Esophagus muscularis mucosa (tissue), 4 donors: Measurements from ENCODE around the gene IGFBP2. TPM values are rescaled to one million over a fixed set of nuclear protein-coding genes. Genes with fewer than 3 reads are reported as not detected.

Source experiments
- DNase-seq: peaks from one replicate; pipeline ENCODE4 v3.0.0-alpha.2; 2017; ENCODE audit errors: extremely low spot score
- H3K27ac ChIP-seq, 4 donors: fragments of 200-600 bp; sonication (generic); replicated peaks in 1 of 4; 1 replicate in 3 of 4; 2 replicates in 1 of 4; pipeline ENCODE4 v1.5.1; 2016 to 2019; ENCODE audit warnings: mild to moderate bottlenecking in 1 of 4
- H3K27me3 ChIP-seq, 4 donors: fragments of 200-600 bp; sonication (generic); one replicate each; pipeline versions ENCODE4 v1.5.1 to v1.6.0; 2016 to 2019
- H3K36me3 ChIP-seq, 4 donors: fragments of 200-600 bp; sonication (generic); one replicate each; pipeline ENCODE4 v1.5.1; 2016 to 2019
- H3K4me1 ChIP-seq, 4 donors: fragments of 200-600 bp; sonication (generic); one replicate each; pipeline ENCODE4 v1.5.1; 2016 to 2019
- H3K4me3 ChIP-seq, 4 donors: fragments of 200-600 bp; sonication (generic); 1 replicate in 2 of 4; 2 replicates in 2 of 4; pipeline ENCODE4 v1.5.1; 2016 to 2019; ENCODE audit warnings: mild to moderate bottlenecking in 4 of 4, moderate library complexity in 1 of 4
- H3K9me3 ChIP-seq, 4 donors: fragments of 200-600 bp; sonication (generic); 1 replicate in 3 of 4; 2 replicates in 1 of 4; pipeline ENCODE4 v1.5.1; 2016 to 2019
- CTCF ChIP-seq, 3 experiments: fragments of 200-600 bp in 2 of 3; fragments of 450-650 bp in 1 of 3; sonication (generic) in 2 of 3; IDR thresholded peaks; one replicate each; pipeline ENCODE4 v1.5.1; 2017 to 2019; ENCODE audit warnings: antibody characterized with exemption in 3 of 3, mild to moderate bottlenecking in 2 of 3, moderate library complexity in 1 of 3
- EP300 ChIP-seq: sonication (generic); formaldehyde crosslinking; IDR thresholded peaks from one replicate; pipeline ENCODE4 v1.6.1; 2017; ENCODE audit warnings: antibody characterized with exemption
- POLR2A ChIP-seq: fragments of 450-650 bp; IDR thresholded peaks from one replicate; pipeline ENCODE4 v1.6.1; 2017; ENCODE audit warnings: antibody characterized with exemption, moderate library complexity, mild to moderate bottlenecking, low read depth
- POLR2AphosphoS5 ChIP-seq, 2 donors: sonication (generic); formaldehyde crosslinking; IDR thresholded peaks; one replicate each; pipeline ENCODE4 v1.6.1; 2017; ENCODE audit warnings: antibody characterized with exemption in 2 of 2
- WGBS: methylation state at CpG from one replicate; pipeline ENCODE4 v1.1.5; 2018; 5-methylcytosine and 5-hydroxymethylcytosine counted together
- intact Hi-C: fragments of 100-400 bp; cut with DNase I; formaldehyde crosslinking; loops from one replicate; pipeline ENCODE4 v1.15.1; 2023
- total RNA-seq, 4 donors: library from RNA; depleted of rRNA; stranded (reverse); fragments of >200 nt; gene quantifications; one replicate each; pipeline versions ENCODE4 v1.1.0 to v1.2.1, GENCODE V29; 2016

The IGFBP2 gene
- total RNA-seq, 4 donors from 2014 or later = 188 to 446 (median 280) TPM

- peaks cover 16 to 36% (median 34%) of the 10 kb centered on the region in 4 donors for H3K4me1 ChIP-seq
- TF ChIP-seq POLR2A (no peak), EP300 (no peak), CTCF (IDR thresholded peaks at IDR 0.05) (no peak), POLR2AphosphoS5 (IDR thresholded peaks at IDR 0.05) (no peak)
- H3K36me3 ChIP-seq = no peaks in the 10 kb centered on the region
- intact Hi-C loops = loop anchor here (10.0 kb wide), 1 partner anchor 942 kb away; no protein-coding TSS in a partner anchor
- H3K27me3 ChIP-seq = no peaks in the 10 kb centered on the region
- 100% methylated on average over 1 of the region's 1 CpG for WGBS
- no peak overlapping the region for H3K4me3 ChIP-seq
- H3K27ac ChIP-seq = no peak overlapping the region
- DNase-seq = no peak
- H3K9me3 ChIP-seq = no peaks in the 10 kb centered on the region
Observed at GRCh38 chr2:216702756-216703155, 69.5 kb downstream of the IGFBP2 start.

- Histone ChIP-seq H3K4me1 (peaks cover 10 to 41% (median 39%) of the 10 kb centered on the region in 4 donors), H3K36me3 (no peaks in the 10 kb centered on the region), H3K4me3 (peak overlapping the region in 1 of 4 donors; percentile 20), H3K9me3 (no peaks in the 10 kb centered on the region), H3K27ac (peak overlapping the region; percentile 68 to 77 (median 72)), H3K27me3 (no peaks in the 10 kb centered on the region)
- intact Hi-C loops = no loop called here
- TF ChIP-seq EP300 (no peak), POLR2A (no peak), CTCF (IDR thresholded peaks at IDR 0.05) (no peak), POLR2AphosphoS5 (IDR thresholded peaks at IDR 0.05) (peak; percentile 17 to 20)
- DNase-seq = no peak
- 48% methylated on average over 10 of the region's 11 CpGs for WGBS
Observed at GRCh38 chr2:216710551-216711301, 77.5 kb downstream of the IGFBP2 start.

GRCh38 chr2:216711348-216711747 lies 78.1 kb downstream of the IGFBP2 start:
- H3K4me3 ChIP-seq = no peak overlapping the region
- no peak for DNase-seq

GRCh38 chr2:216713691-216714336 lies 80.6 kb downstream of the IGFBP2 start:
- 52% methylated on average over 8 of the region's 8 CpGs for WGBS
- DNase-seq = no peak
- no peaks in the 10 kb centered on the region for H3K36me3 ChIP-seq
- no peak overlapping the region for H3K4me3 ChIP-seq
- H3K27me3 ChIP-seq = no peaks in the 10 kb centered on the region
- H3K9me3 ChIP-seq = no peaks in the 10 kb centered on the region
- H3K27ac ChIP-seq = peak overlapping the region in 3 of 4 donors; percentile 5 to 56 (median 44)
- H3K4me1 ChIP-seq = peaks cover 10 to 64% (median 51%) of the 10 kb centered on the region in 4 donors
- TF ChIP-seq POLR2AphosphoS5 (IDR thresholded peaks at IDR 0.05) = no peak
- TF ChIP-seq CTCF (IDR thresholded peaks at IDR 0.05) = no peak
- no peak for TF ChIP-seq POLR2A
- no peak for TF ChIP-seq EP300
- intact Hi-C loops = no loop called here

More at GRCh38 chr2:216711348-216711747, 78.1 kb downstream of the IGFBP2 start:
- 62% methylated on average over 8 of the region's 8 CpGs for WGBS
- H3K4me1 ChIP-seq = peaks cover 10 to 47% (median 40%) of the 10 kb centered on the region in 4 donors
- no peaks in the 10 kb centered on the region for H3K36me3 ChIP-seq
- peak overlapping the region; percentile 68 to 77 (median 72) for H3K27ac ChIP-seq
- no peaks in the 10 kb centered on the region for H3K27me3 ChIP-seq
- no peaks in the 10 kb centered on the region for H3K9me3 ChIP-seq
- no peak for TF ChIP-seq POLR2A
- no peak for TF ChIP-seq CTCF (IDR thresholded peaks at IDR 0.05)
- no peak for TF ChIP-seq EP300
- TF ChIP-seq POLR2AphosphoS5 (IDR thresholded peaks at IDR 0.05) = no peak
- intact Hi-C loops = no loop called here

Other genes with a start within 250 kb of the IGFBP2 start
- 10 to 100 TPM in 3 of 4 donors, 1 to 10 TPM in 1; 6.3 to 15.8 (median 11.6) TPM for gene SMARCAL1, start 220.9 kb upstream of the IGFBP2 start, total RNA-seq
- 1,000 to 10,000 TPM; 1,371 to 1,915 (median 1,581) TPM for gene RPL37A, start 134.6 kb upstream of the IGFBP2 start, total RNA-seq
- gene IGFBP5, start 62.1 kb downstream of the IGFBP2 start, total RNA-seq = 1,000 to 10,000 TPM in 1 of 4 donors, 100 to 1,000 TPM in 3; 547 to 1,471 (median 705) TPM
- not detected for gene TNP1, start 226.6 kb downstream of the IGFBP2 start, total RNA-seq